SIG-M5 (cell line): ENCODE results near the gene IQCF5.
"Not testable (repeated sequence)": the region's sequence is repeated elsewhere in the genome, so short reads cannot be mapped to it uniquely, and the experiment has no call there.

Source experiments
- DNase-seq: peaks from one replicate; lab custom pipeline; 2025; lab: John Stamatoyannopoulos, UW

IQCF5 gene

DNA sequence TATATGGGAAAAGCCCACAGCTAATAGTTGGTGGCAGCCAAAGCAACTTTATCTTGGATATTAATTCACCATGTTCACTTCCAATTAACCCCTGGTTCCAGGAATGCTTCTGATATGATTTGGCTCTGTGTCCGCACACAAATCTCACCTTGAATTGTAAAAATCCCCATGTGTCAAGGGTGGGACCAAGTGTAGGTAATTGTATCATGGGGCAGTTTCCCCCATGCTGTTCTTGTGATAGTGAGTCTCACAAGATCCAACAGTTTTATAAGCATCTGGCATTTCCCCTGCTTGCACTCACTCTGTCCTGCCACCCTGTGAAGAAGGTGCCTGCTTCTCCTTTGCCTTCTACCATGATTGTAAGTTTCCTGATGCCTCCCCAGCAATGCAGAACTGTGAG, 6.5 kb downstream of the IQCF5 start:
- not testable (repeated sequence) for DNase-seq

DNA sequence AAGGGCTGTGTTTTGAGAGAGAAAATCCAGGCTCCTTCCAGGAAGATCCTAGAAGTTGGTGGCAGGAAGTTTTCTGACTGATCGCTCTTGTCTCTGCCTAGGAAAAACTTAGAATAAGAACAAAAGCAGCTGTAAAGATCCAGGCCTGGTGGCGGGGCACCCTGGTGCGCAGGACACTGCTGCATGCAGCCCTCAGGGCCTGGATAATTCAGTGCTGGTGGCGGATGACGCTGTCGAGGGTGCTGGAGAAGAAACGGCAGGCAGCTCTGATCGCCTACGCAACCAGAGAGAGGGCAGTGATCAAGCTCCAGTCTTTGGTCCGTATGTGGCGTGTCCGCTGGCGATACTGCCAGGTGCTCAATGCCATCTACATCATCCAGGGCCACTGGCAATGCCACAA, 12.5 kb downstream of the IQCF5 start:
- no peak for DNase-seq

DNA sequence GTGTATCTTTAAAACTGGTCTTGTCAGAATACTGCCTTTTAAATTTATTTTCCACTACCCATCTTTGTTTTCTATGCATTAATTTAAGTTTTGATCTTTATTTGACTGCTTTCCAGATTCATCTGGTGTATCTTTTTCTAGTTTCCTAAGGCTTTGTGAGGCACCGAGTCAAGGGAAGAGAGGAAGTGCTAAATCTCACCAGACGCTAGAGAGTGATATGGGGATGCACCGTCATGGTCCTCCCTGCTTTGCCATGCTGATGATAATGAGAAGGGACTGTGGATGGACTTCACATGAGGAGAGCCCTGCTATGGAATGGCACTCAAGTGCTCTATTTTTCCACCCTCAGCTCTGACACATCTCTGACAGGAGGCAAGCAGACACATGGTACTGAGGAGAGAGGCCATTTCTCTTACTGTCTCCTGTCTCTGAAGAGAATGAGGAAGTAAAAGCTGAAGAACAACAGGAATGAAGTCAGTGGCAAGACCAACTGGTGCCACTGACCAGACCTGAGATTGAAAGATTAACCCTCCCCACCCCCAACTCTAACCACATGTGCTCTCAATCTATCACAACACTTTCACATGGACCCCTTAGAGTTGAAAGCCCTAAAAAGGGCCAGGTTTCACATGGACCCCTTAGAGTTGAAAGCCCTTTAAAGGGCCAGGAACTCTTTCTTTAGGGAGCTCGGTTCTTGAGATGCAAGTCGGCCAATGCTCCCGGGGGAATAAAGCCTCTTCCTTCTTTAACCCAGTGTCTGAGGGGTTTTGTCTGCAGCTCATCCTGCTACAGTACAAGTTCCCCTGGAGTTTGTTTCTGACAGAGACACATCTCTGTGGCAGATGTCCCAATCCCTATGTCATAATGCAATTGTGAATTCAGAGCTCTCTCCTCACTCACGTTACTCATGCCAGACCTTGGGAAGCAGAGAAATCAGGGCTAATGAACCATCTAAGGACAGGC, 14.4 kb downstream of the IQCF5 start, which contains the start of gene IQCF2:
Gene IQCF2 (plus strand): TSS at position 913 of the 963 bp plus-strand sequence. CDS start 52 bp downstream, outside the sequence.
- no peak for DNase-seq

DNA sequence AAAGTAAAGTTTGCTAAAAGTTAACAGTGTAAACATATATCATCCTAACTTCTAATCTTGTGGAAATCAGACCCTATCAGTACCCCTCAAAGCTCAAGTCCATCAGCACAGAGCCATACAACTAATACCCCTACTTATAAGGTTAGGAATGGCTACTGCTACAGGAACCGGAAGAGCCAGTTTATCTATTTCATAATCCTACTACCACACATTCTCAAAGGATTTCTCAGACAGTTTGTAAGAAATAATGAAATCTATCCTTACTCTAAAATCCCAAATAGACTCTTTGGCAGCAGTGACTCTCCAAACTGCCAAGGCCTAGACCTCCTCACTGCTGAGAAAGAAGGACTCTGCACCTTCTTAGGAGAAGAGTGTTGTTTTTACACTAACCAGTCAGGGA, 20.0 kb downstream of the IQCF5 start:
- not testable (repeated sequence) for DNase-seq

DNA sequence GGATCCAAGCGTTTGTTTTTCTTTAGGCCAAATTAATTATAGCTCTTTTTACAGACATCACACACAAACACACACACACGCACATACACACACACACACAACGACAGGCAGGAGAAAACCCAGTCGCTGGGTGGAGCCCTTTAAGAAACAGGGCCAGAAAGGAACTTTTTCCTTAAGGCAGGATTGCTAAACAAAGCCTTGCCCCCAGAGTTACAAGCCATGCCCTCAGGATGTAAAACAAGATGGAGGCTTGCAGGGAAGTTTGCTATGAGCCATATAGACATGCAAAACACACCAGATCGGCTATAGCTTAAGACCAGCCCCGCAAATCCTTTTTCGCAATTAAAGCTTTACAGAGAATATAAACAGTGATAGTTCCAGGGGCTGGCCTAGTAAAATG, 30.3 kb downstream of the IQCF5 start:
- no peak for DNase-seq

DNA sequence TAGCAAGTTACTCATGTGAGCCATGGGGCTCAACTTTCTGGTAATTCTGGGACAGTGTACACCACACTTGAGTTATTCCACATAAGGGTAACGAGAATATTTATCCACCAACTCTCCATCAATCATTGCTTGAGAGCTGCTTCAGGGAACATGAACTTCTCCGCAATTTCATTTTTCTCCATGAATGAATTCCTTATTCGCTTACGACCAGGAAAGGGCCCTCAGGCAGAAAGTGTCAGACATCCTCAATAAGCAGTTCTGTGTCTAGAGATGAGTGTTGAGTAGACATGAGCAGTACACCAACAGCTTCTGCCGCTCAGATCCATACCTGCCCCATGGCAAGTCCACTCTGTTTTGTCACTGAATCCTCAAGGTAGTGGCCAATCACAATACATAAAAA, 38.8 kb downstream of the IQCF5 start:
- DNase-seq, result no peak

DNA sequence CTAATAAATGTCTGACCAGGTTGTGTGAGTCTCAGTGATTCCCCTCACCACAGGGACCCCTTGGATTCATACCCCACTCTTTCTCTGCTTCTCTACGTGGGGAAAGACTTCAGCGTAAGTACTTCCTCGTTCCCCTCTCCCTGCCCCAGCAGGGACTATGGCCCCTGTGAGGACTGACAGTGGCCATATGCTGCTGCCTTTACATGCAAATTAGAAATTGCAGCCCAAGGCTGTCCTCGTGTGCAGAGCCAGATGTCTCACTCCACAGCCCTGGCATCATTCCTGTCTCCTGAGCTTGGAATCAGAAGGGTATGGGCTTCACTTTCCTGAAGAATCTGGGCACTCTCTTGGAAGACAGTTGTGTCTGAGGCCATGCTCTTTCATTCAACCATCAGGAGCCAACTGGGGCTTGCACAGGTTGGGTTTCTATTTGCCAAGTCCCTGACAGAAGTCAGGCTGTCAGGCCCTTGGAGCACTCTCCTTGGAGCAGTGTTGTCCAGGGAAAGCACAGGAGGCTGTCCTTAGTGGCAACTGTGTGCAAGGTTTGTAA, 44.5 kb downstream of the IQCF5 start:
- DNase-seq, result no peak

DNA sequence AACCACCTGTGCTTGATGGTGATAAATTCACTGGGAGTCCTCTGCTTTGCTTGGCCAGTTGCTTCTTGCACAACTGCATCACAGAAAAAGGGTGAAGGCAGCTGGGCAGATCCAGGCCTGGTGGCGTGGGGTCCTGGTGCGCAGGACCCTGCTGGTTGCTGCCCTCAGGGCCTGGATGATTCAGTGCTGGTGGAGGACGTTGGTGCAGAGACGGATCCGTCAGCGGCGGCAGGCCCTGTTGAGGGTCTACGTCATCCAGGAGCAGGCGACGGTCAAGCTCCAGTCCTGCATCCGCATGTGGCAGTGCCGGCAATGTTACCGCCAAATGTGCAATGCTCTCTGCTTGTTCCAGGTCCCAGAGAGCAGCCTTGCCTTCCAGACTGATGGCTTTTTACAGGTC, 45.1 kb downstream of the IQCF5 start:
- no peak for DNase-seq

DNA sequence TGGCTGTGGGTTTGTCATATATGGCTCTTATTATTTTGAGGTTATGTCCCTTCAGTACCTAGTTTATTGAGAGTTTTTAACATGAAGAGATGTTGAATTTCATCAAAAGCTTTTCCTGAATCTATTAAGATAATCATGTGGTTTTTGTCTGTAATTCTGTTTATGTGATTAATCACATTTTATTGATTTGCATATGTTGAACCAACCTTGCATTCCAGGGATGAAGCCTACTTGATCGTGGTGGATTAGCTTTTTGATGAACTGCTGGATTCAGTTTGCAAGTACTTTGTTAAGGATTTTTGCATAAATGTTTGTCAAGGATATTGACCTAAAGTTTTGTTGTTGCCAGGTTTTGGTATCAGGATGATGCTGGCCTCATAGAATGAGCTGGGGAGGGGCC, 47.1 kb downstream of the IQCF5 start:
- DNase-seq, result no peak
